ENCODE data around the gene GTF2H1. TPM values are rescaled to one million over a fixed set of nuclear protein-coding genes. Genes with fewer than 3 reads are reported as not detected.

The GTF2H1 gene
- total and polyA plus RNA-seq, 8 donors: 11.9 to 23.1 (median 18.2) TPM

- H3K4me1 ChIP-seq: no peaks in the 10 kb centered on the region
- no peaks in the 10 kb centered on the region for H3K27me3 ChIP-seq
- H3K9me3 ChIP-seq: no peaks in the 10 kb centered on the region
- no peak for FAIRE-seq
- DNase-seq: no peak
- ATAC-seq: no peak
- no peak overlapping the region for H3K4me3 ChIP-seq
- intact Hi-C loops (cut with DNase I): no loop called here
- H3K27ac ChIP-seq: no peak overlapping the region
- WGBS, 2 donors: 81 to 85% methylated on average over 2 of the region's 2 CpGs
- TF ChIP-seq CTCF (IDR thresholded peaks at IDR 0.05): no peak
- H3K36me3 ChIP-seq: peaks cover 11 to 43% (median 12%) of the 10 kb centered on the region in 3 donors
Observed at GRCh38 chr11:18368221-18368620, 45.9 kb downstream of the GTF2H1 start.

GRCh38 chr11:18369398-18369797 lies 47.0 kb downstream of the GTF2H1 start:
- 75 to 76% methylated on average over 2 of the region's 2 CpGs for WGBS, 2 donors
- no peak for ATAC-seq
- no peak for TF ChIP-seq CTCF (IDR thresholded peaks at IDR 0.05)
- Histone ChIP-seq H3K9me3 (no peaks in the 10 kb centered on the region), H3K36me3 (peaks cover 9 to 31% (median 11%) of the 10 kb centered on the region in 3 donors), H3K4me1 (no peaks in the 10 kb centered on the region), H3K27me3 (no peaks in the 10 kb centered on the region), H3K4me3 (no peak overlapping the region), H3K27ac (no peak overlapping the region)
- FAIRE-seq: no peak
- DNase-seq: no peak
- intact Hi-C loops (cut with DNase I): no loop called here

- ATAC-seq: no peak
- Histone ChIP-seq H3K36me3 (peaks cover 0 to 15% (median 0%) of the 10 kb centered on the region in 3 donors), H3K27ac (no peak overlapping the region), H3K4me3 (no peak overlapping the region), H3K27me3 (no peaks in the 10 kb centered on the region), H3K4me1 (no peaks in the 10 kb centered on the region), H3K9me3 (no peaks in the 10 kb centered on the region)
- no peak for DNase-seq
- intact Hi-C loops (cut with DNase I): no loop called here
- 73 to 79% methylated on average over 2 of the region's 2 CpGs for WGBS, 2 donors
- FAIRE-seq: no peak
- no peak for TF ChIP-seq CTCF (IDR thresholded peaks at IDR 0.05)
Observed at GRCh38 chr11:18371279-18371678, 48.9 kb downstream of the GTF2H1 start.

GRCh38 chr11:18372201-18372600 lies 49.8 kb downstream of the GTF2H1 start:
- intact Hi-C loops (cut with DNase I): no loop called here
- 89 to 91% methylated on average over 2 of the region's 2 CpGs for WGBS, 2 donors
- FAIRE-seq (no peak), DNase-seq (no peak), ATAC-seq (no peak)
- H3K27me3 ChIP-seq: no peaks in the 10 kb centered on the region
- peaks cover 0 to 6% (median 0%) of the 10 kb centered on the region in 3 donors for H3K36me3 ChIP-seq
- no peak overlapping the region for H3K27ac ChIP-seq
- H3K4me1 ChIP-seq: no peaks in the 10 kb centered on the region
- H3K4me3 ChIP-seq: no peak overlapping the region
- no peaks in the 10 kb centered on the region for H3K9me3 ChIP-seq
- no peak for TF ChIP-seq CTCF (IDR thresholded peaks at IDR 0.05)

- Histone ChIP-seq H3K27me3 (no peaks in the 10 kb centered on the region), H3K9me3 (no peaks in the 10 kb centered on the region), H3K36me3 (peaks cover 0 to 5% (median 0%) of the 10 kb centered on the region in 3 donors), H3K4me1 (no peaks in the 10 kb centered on the region), H3K27ac (no peak overlapping the region), H3K4me3 (no peak overlapping the region)
- no peak for FAIRE-seq
- 93 to 98% methylated on average over 2 of the region's 2 CpGs for WGBS, 2 donors
- no peak for DNase-seq
- intact Hi-C loops (cut with DNase I): no loop called here
- TF ChIP-seq CTCF (IDR thresholded peaks at IDR 0.05): no peak
- ATAC-seq: no peak
Observed at GRCh38 chr11:18374956-18375355, 52.6 kb downstream of the GTF2H1 start.

All from pancreas (tissue), 10 donors.